ENCODE data around the gene FASLG.
"Not testable (repeated sequence)": the region's sequence is repeated elsewhere in the genome, so short reads cannot be mapped to it uniquely, and the experiment has no call there.

The FASLG gene

GRCh38 chr1:172686143-172686542 lies 27.2 kb downstream of the FASLG start:
- no peak for DNase-seq

GRCh38 chr1:172688428-172689085 lies 29.7 kb downstream of the FASLG start:
- DNase-seq: not testable (repeated sequence)

GRCh38 chr1:172690925-172691324 lies 32.0 kb downstream of the FASLG start:
- DNase-seq: not testable (repeated sequence)

GRCh38 chr1:172697534-172698002 lies 38.7 kb downstream of the FASLG start:
- DNase-seq: peak; percentile 64 to 65

GRCh38 chr1:172698224-172698623 lies 39.3 kb downstream of the FASLG start:
- DNase-seq: no peak

- DNase-seq: peak; percentile 95
Observed at GRCh38 chr1:172699111-172699510, 40.2 kb downstream of the FASLG start.

GRCh38 chr1:172699695-172700227 lies 40.9 kb downstream of the FASLG start:
- DNase-seq: peak in 1 of 2 experiments; percentile 49

- DNase-seq: no peak
Observed at GRCh38 chr1:172700556-172700955, 41.7 kb downstream of the FASLG start.

- no peak for DNase-seq
Observed at GRCh38 chr1:172704001-172704400, 45.1 kb downstream of the FASLG start.

GRCh38 chr1:172704420-172705210 lies 45.7 kb downstream of the FASLG start:
- peak; percentile 70 to 73 for DNase-seq

GRCh38 chr1:172708452-172708851 lies 49.5 kb downstream of the FASLG start:
- DNase-seq: no peak

GRCh38 chr1:172711558-172711957 lies 52.7 kb downstream of the FASLG start:
- DNase-seq: no peak

GRCh38 chr1:172713466-172713865 lies 54.6 kb downstream of the FASLG start:
- no peak for DNase-seq
